Neural progenitor cell (in vitro differentiated cells): ENCODE results near the gene STX1A.

Experiments
- EZH2 ChIP-seq: fragments of 200-600 bp; sonication (generic); IDR thresholded peaks from 2 replicates; pipeline ENCODE4 v1.6.1; 2017; ENCODE audit warnings: antibody characterized with exemption, mild to moderate bottlenecking, moderate library complexity
- TF ChIP-seq, protein P1 (sequence below): fragments of 200-600 bp; sonication (generic); IDR thresholded peaks from 2 replicates; pipeline ENCODE4 v1.5.1; 2017; ENCODE audit warnings: antibody characterized with exemption, mild to moderate bottlenecking

DNA sequence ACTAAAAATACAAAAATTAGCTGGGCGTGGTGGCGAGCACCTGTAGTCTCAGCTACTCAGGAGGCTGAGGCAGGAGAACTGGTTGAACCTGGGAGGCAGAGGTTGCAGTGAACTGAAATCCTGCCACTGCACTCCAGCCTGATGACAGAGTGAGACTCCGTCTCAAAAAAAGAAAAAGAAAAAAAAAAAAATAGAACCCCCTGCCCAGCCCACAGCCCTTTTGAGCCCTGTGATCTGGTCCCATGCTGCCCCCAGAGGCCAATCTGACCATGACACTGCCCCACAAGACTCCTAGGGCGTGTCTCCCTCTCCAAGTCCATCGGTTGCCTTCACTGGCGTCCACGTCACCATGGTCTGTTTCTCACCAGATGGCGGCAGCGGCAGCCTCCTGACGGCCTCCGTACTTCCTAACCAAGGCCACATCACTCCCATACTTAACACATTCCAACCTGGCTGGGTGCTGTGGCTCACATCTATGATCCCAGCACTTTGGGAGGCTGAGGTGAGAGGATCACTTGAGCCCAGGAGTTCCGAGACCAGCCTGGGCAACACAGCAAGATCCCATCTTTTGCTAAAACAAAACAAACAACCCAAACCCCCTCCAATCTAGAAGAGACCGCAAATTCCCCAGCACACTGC, 18.0 kb downstream of the STX1A start:
- TF ChIP-seq, protein P1, sequence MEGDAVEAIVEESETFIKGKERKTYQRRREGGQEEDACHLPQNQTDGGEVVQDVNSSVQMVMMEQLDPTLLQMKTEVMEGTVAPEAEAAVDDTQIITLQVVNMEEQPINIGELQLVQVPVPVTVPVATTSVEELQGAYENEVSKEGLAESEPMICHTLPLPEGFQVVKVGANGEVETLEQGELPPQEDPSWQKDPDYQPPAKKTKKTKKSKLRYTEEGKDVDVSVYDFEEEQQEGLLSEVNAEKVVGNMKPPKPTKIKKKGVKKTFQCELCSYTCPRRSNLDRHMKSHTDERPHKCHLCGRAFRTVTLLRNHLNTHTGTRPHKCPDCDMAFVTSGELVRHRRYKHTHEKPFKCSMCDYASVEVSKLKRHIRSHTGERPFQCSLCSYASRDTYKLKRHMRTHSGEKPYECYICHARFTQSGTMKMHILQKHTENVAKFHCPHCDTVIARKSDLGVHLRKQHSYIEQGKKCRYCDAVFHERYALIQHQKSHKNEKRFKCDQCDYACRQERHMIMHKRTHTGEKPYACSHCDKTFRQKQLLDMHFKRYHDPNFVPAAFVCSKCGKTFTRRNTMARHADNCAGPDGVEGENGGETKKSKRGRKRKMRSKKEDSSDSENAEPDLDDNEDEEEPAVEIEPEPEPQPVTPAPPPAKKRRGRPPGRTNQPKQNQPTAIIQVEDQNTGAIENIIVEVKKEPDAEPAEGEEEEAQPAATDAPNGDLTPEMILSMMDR: peak; percentile 61
- no peak for TF ChIP-seq EZH2
